ENCODE measurements around the gene CLRN1.
"Not testable (repeated sequence)": the region's sequence is repeated elsewhere in the genome, so short reads cannot be mapped to it uniquely, and the experiment has no call there.

CLRN1 gene, protein sequence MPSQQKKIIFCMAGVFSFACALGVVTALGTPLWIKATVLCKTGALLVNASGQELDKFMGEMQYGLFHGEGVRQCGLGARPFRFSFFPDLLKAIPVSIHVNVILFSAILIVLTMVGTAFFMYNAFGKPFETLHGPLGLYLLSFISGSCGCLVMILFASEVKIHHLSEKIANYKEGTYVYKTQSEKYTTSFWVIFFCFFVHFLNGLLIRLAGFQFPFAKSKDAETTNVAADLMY

DNA sequence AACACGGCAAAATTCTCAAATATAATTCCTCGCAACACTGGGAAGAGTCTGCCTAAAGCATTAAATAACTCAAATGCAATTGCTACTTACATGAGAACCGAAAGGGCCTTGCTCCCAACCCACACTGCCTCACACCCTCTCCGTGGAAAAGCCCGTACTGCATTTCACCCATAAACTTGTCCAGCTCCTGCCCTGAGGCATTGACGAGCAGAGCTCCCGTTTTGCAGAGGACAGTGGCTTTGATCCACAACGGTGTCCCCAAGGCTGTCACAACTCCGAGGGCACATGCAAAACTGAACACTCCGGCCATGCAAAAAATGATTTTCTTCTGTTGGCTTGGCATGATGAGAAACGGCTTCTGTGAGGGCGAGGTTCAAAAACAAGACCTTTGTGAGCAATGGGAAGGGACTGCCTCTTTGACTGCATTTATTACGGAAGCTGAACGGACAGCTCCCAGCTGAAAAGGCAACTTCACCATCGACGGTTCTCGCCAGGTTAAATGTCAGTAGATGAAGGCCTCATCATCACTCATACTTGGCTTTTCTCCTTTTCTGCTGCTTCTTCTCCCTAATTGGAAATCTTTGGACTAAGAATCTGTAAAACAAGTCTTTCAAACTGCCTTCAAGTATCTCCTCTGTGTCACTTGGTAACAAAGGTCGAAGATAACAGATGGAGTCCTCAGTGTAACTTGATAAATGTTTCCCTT is at the start of gene CLRN1:
CLRN1 (minus strand) TSS at position 362 of the 706 bp plus-strand sequence; CDS start at position 343, 19 bp downstream.
- DNase-seq (ENCODE audit: low read depth): no peak

DNA sequence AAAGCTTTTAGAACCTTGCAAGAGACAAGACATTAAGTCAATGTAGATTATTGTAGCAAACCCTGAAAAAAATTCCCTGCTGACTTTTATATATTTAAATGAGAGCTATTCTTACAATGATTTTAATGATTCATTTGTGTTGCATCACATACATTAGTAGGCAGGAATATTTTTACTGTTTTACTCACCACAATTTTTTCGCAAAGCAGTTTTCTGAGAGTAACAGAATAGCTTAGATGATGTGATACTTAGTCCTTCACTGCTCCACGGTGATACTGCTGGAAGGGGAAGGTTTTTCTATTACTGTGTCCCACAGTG is 43.9 kb upstream of the CLRN1 start:
- DNase-seq (ENCODE audit: low read depth): no peak

DNA sequence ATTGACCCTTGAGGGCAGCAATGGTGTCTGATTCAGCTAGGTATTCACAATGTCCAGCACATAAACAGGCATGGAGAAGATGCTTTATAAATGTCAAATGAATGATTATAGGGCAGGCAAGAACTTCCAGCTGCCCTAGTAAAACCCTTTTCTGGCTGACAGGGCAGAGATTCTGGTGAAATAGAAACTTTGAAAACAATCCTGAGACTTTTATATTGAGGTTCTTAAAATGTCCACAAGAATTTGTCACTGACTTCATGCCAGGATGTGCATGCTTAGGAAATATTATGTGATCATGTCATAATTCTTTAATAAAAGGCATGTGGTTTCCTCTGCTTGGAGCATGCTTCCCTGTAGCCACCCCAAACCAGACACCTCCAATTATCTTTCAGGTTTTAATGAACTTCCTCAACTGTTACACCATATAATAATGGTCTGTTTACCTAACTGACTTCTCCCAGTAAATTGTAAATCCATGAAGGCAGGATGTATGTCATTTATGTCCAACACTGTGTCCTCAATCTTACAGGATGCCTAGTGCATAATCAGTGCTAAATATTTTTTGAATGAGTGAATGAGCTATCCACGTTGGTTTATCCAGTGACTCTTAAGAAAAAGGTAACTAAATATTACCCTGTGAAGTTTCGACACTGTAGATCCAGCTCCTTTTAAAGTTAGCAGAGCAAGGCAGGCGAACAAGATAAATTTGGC is 43.4 kb upstream of the CLRN1 start:
- DNase-seq (ENCODE audit: low read depth): no peak

DNA sequence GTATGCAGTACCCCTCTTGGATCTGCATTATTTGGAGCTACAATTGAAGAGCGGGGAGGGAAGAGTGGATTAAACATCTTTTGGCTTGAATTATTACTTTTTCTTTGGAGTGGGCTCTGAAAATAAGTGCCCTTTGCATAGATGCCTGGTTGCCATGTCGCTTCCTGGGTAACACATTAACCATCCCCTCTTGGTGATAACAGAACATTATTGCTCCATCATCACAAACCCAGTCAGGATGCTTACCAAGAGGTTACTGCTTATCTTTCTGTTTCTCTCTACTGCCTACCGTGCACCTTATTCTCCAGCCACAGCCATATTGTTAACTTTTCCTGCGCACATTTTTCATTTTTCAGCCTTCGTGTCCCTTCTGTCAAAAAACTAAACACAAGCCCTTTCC is 42.7 kb upstream of the CLRN1 start:
- DNase-seq (ENCODE audit: low read depth): no peak

DNA sequence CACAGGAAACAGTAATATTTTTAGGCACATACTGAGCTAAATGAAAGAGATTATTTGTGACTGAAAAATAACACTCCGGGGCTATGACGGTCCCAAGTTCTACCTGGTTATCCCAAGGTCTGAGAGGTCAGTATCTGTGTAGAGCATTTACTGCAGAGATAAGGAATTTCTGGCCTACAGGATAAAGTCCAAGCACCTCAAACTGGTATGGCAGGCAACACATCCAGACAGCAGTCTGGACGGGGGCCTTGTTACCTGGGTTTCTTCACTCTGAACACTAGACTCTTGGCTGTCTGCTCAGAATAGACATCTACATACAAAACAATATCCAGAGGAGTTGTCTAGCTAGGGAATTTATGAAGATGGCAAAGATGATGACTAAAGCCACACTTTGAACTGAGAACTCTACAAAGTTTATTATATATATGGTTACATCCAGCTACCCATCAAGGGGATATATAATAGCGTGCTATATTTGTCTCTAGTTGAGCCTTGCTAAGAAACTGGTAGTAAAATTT is 42.0 kb upstream of the CLRN1 start:
- DNase-seq (ENCODE audit: low read depth): no peak

DNA sequence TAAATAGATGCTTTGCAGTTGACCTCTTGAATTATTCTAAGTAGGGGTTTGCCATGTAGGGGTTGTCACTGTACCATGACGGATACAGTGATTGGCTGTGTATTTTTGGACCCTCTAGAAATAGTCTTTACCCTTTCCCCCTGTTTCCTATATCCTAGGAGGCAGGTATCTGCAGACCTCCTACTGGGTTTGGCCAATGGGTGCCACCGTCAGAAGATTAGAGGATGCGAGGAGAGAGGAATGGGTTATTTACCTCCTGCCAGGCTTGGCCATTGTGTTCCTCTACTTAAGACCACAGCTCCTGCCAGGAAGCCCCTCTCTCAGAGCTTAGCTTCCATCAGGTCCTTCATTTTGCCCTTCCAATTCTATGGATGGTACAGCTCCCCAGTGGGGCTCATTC is 40.2 kb upstream of the CLRN1 start:
- DNase-seq (ENCODE audit: low read depth): no peak

DNA sequence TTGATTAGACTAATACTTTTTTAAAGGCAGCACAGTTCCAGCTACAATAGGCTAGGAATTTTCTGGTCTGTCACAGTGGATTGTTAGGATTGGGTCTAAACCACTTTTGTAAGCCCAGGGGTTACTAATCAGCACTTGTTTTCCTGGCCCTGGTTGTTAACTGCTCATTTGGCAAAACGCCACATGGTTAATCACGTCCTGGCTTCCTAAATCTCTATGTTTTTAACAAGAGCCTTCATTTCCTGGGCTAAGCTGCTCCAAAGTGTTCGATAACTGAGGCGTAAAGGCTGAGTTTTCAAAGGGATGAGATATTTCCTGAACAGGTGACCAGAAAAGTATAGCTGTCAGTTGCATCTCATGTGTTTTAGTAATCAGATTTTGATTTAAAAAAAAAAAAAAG is 38.9 kb upstream of the CLRN1 start:
- no peak for DNase-seq (ENCODE audit: low read depth)

DNA sequence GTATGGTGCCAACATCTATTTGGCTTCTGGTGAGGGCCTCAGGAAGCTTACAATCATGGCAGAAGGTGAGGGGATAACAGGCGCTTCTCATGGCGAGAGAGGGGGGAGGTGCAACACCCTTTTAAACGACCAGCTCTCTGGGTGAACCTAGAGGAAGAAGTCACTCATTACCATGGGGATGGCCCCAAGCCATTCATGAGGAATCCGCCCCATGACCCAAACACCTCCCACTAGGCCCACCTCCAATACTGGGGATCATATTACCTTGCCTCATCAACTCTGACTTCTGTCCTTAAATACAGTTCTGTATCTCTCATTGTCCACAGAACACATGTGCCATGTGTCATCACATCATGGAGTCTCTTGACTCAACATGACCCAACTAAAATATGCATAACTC is 37.5 kb upstream of the CLRN1 start:
- DNase-seq (ENCODE audit: low read depth): no peak

DNA sequence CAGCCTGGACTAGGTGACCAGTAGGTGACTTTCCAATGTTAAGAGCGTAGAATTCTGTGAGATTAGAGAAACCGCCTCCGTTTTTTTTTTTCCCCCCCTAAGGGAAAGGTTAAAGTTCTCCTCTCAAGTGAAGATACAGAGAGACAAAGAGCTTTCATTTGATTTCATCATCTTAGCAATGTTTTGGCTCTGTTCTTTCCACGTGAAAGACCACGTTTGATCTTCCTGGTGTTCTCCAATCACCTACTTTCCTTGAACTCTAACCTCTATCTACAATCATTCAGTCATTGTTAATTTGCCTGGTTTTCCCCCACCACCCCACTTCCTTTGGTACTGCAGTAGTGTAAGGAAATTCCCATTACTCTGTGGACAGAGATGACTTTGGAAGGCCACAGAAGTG is 36.9 kb upstream of the CLRN1 start:
- DNase-seq (ENCODE audit: low read depth): no peak

DNA sequence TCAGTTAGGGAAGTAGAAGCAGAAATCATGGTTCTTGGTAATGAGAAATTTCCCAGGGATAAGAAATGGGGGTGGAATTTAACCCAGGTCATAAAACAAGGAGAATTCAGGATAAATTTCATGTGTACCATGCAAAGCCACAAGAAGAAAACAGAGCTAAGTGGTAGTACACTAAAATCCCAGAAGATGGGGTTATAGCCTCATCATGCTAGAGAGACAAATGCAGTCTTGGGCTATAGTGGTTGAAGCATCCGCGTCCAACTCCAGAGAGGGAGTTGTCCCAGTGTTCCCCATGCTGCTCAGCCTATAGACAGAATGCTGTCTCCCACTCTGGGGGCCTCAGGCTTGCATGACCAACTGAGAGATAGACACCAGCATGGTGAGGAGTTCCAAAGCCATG is 36.2 kb upstream of the CLRN1 start:
- DNase-seq (ENCODE audit: low read depth): no peak

DNA sequence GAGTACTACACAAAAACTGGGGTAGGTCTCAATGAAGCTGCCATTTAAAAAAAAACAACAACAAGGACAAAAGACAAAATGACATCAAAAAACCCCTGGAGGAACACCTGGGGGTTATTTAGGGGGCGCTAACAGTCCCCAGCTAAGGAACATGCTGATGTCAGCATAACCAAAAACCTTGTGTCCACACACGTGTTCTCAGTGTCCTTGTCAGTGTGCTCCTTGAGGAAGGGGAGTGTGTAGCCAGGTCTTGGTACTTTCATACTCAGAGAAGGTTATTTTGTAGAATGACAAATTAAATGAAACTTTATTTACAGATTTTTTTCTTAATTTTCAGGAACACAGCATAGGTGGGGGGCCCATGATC is 31.2 kb upstream of the CLRN1 start:
- DNase-seq (ENCODE audit: low read depth): no peak

DNA sequence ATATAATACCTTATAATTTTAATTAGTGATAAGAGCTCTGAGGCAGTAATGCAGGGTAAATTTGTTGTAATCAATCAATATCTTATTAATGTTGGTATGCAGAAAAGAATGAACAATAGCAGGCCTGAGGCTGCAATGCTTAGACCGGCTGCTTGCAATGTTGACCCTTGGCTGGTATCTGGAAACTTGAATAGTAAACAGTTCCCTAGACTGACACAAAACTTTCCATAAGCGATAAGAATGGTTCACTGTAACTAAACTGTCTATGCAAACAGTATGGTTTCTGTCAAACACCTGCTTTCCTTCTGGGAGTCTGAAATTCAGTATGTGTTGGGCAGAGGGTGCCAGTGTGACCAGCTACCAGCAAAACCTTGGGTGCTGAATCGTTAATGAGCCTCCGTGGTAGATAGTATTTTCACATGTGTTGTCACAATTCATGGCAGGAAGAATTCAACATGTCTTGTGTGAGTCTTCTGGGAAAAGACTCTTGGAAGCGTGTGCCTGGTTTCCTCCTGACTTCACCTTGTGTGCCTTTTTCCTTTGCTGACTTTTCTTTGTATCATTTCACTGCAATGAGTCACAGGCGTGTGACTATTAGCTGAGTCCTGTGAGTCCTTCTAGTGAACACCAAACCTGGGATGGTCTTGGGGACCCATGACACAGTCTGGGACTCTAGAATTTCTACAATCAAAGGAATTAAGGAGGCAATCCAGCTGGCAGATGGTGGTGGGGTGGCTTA is 30.7 kb upstream of the CLRN1 start:
- DNase-seq (ENCODE audit: low read depth): no peak

DNA sequence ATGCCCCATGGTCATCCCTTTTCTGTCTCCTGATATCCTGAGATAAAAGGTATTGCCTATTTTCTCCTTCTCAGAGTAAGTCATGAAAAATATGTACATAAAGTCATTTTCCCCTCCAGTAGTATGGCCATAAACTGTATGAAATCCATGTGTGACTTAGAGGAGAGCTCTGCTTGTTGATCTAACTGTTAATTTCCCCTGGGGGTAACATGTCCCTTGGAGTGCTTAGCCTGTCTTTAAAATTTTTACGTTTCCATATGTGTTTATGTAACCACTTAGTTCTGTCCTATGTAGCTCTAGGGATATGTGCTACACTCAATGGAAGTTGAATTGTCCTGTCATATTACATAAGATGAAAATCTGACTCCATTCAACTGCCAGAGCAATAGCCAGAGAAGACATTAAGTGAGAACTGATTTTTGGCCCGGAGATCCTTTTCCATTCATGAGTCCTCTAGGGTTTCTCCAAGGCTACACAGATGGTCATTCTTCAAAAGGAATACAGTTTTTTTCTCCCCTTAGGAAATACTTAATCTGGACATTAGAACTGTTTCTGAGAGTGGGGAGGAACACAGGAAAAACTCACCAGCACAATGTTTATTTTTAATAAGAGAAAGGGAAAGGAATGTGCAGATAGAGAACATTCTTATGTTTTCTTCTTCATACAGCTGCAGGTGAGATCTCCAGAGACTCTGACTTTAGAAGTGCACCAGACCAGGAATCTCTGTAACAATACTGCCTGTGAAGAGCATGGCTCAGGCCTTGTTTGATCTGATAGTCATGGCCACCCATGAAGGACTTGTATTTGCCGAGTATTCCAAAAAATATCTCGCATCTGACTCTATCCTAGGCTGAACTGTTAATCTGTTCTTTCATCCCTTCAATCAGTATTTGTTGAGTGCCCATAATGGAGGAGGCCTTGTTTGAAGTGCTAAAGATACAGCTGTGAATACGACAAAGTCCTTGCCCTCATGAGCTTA is 29.8 kb upstream of the CLRN1 start:
- DNase-seq (ENCODE audit: low read depth): no peak

DNA sequence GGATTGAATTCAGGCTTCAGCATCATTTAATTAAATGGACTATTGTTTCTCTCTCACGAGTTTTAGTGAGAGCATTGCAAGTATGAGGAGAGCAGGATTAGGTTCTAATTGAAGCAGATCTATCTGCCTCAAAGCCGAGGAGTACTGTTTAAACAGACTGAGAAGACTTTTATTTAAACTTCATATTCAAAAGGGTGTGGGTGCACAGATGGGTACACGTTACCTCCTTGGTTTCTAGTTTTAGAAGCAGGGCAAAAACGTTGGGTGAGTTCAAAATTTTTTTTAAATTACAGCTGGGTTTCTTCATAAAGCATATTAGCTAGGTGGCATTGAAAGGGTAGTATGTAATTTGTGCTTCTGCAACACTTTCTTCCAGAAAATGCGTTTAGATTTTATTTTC is 26.5 kb upstream of the CLRN1 start:
- DNase-seq (ENCODE audit: low read depth): no peak

DNA sequence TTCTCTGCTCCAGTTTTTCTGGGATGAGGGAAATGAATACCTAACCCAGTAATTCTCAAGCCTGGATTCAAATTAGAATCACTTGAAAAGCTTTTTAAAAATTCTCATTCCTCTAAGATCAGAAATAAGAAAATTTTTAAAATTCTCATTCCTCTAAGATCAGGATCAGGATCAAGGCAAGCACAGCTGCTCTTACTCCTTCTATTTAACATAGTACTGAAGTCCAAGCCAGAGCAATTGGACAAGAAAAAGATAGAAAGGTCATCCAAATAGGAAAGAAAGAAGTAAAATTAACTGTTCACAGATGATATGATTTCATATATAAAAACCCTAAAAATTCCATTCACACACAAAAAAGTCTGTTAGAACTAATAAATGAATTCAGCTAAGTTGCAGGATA is 24.2 kb upstream of the CLRN1 start:
- DNase-seq (ENCODE audit: low read depth): no peak

DNA sequence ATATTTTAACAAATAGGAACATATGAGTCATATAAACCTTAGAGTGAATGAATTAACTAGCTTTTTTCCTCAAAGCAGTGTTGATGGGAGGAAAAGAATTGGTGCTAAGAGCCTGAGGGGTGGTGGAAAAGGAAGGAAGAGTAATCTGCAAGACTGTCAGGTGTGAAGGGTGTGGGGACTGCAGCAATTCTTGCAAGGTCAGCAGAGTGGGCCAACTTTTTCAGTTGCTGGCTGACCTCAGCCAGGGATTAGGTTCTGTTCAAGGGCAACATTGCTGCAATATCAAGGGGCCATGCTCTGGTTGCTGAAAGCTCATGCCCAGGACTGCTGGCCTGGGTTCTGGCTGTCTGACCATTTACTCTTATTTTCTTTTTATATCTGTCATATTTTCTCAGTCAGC is 23.0 kb upstream of the CLRN1 start:
- DNase-seq (ENCODE audit: low read depth): no peak

DNA sequence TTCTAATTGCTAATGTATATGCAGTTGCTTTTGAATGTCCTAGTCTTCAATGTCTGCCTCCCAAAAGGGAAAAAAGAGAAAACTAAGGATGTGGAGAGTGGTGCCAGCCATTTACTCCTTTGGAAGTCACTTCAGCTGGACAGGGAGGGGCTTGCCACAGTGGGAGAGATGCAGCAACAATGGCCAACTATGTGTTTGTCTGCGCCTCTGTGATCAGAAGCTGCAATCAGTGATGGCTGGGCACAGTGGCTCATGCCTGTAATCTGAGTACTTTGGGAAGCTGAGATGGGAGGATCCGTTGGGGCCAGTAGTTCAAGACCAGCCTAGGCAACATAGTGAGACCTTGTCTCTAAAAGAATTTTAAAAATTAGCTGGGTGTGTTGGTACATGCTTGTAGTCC is 16.7 kb upstream of the CLRN1 start:
- no peak for DNase-seq (ENCODE audit: low read depth)

DNA sequence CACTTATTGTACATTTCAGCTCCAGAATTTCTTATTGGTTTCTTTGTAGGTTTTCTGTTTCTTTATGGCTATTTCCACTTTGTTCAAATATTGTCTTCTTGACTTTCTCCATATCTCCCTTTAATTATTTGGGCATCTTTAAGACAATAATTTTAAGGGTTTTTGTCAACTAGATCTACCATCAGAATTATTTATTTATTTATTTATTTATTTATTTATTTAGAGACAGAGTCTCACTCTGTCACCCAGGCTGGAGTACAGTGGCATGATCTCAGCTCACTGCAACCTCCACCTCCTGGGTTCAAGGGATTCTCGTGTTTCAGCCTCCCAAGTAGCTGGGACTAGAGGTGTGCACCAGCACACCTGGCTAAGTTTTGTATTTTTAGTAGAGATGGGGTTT is 15.9 kb upstream of the CLRN1 start:
- DNase-seq (ENCODE audit: low read depth): not testable (repeated sequence)

DNA sequence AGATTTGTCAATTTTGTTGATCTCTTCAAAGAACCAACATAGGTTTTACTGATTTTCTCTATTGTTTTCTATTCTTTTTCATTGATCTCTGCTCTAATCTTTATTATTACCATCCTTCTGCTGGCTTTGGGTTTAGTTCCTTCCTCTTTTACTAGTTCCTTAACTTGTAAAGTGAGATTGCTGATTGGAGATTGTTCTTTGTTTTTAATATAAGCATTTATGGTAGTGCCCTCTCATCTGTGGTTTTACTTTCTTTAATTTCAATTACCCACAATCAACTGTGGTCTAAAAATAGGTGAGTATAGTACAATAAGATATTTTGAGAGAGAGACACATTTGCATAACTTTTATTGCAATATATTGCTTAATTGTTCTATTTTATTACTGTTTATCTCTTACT is 13.2 kb upstream of the CLRN1 start:
- no peak for DNase-seq (ENCODE audit: low read depth)

DNA sequence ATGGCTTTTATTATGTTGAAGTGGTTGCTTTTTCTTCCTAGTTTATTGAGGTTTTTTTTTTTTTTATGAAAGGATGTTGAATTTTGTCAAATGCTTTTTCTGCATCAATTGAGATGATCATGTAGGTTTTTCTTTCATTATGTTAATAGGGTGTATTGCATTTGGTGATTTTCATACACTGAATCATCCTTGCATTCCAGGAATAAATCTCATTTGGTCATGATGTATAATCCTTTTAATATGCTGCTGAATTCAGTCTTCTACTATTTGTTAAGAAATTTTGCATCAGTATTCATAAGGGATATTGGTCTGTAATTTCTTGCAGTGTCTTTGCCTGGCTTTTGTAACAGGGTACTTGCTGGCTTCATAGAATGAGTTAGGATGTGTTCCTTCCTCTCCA is 11.5 kb upstream of the CLRN1 start:
- no peak for DNase-seq (ENCODE audit: low read depth)

DNA sequence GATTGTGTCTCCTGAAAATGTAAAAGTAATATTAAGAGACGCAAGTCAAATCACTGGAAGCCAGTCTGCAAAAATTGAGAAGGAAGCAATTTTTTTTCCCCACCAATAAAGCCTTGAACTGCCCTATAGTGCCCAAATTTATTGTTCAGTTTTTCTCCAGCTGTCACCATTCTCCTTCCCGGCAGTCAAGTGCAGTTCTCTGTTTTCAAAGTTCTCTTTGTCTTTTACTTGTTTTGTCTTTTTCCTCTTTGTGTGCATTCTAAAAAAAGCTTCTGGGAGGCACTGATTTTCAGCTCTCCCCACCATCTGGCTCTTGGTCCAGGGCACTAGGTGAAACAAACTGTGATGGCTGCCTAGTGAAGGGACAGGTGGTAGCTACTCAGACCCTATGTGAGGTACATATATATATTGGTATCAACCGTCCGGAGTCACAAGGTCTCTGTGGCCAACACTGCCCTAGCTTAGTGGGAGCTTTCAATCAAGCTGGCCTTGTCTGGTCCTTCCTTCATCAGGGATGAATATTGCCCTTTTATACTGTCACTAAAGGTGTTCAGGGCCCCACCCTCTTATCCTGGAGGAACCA is 6.1 kb upstream of the CLRN1 start:
- no peak for DNase-seq (ENCODE audit: low read depth)
